ENCODE data around the gene EPB41L5. TPM values are rescaled to one million over a fixed set of nuclear protein-coding genes. Genes with fewer than 3 reads are reported as not detected.

The EPB41L5 gene
- total RNA-seq, 1 donor from 2014 or later: 29.4 TPM

DNA sequence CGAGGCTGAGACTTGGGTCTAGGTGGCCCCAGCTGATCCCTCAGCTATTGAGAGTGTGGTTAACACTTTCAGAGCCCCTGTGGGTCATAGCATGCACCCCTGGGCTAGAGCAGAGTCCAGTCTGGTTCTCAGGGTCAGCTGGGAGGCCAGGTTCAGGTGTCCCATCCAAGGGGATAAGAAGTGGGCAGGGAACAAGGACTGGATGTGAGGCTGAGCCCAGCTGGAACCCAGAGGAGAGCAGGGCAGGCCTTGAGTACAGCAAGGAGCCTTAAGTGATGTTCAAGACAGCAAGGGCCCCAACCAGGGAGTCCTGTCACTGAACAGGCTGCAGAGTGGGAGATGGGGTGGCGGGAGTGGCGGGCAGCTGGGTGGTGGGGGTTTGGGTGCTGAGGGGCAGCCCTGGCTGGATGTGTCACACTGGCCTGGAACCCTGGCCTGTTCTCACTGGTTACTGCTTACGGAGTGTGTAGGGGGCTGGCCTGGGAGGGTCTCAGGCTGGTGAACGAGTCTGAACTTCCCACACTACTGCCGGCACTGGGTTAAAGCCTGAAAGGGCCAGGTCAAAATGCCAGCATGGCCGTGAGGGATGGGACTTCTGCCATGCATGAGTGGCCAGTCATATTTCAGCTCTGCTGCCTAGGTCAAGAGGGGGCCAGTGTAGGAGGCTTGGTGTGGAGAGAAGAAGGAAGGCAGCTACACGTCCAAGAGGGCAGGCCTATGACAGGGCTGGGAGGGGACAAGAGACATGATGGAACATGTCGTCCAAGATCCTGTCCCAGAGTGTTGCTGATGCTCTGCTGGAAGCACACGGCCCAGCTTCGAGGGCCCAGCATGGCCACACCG lies 196.8 kb downstream of the EPB41L5 start:
- Mint-ChIP-seq H3K9me3 (no peaks in the 10 kb centered on the region), H3K4me1 (peaks cover 10% of the 10 kb centered on the region), H3K27me3 (no peaks in the 10 kb centered on the region), H3K27ac (no peak overlapping the region), H3K4me3 (no peak overlapping the region), H3K36me3 (ENCODE audit: low read depth) (no peaks in the 10 kb centered on the region)
- intact Hi-C loops (cut with micrococcal nuclease): no loop called here
- no peak for DNase-seq
- POLR2A ChIA-PET: interaction anchor here (0.5 kb wide), 1 partner anchor 468 kb away, joined by 4 read pairs; no protein-coding TSS in a partner anchor
- TF ChIP-seq, protein P1, sequence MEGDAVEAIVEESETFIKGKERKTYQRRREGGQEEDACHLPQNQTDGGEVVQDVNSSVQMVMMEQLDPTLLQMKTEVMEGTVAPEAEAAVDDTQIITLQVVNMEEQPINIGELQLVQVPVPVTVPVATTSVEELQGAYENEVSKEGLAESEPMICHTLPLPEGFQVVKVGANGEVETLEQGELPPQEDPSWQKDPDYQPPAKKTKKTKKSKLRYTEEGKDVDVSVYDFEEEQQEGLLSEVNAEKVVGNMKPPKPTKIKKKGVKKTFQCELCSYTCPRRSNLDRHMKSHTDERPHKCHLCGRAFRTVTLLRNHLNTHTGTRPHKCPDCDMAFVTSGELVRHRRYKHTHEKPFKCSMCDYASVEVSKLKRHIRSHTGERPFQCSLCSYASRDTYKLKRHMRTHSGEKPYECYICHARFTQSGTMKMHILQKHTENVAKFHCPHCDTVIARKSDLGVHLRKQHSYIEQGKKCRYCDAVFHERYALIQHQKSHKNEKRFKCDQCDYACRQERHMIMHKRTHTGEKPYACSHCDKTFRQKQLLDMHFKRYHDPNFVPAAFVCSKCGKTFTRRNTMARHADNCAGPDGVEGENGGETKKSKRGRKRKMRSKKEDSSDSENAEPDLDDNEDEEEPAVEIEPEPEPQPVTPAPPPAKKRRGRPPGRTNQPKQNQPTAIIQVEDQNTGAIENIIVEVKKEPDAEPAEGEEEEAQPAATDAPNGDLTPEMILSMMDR (IDR thresholded peaks at IDR 0.05): no peak
- no peak for ATAC-seq (ENCODE audit: low read depth)
- CTCF ChIA-PET: interaction anchor here (1.0 kb wide), 1 partner anchor 103 kb away, joined by 4 read pairs; no protein-coding TSS in a partner anchor

DNA sequence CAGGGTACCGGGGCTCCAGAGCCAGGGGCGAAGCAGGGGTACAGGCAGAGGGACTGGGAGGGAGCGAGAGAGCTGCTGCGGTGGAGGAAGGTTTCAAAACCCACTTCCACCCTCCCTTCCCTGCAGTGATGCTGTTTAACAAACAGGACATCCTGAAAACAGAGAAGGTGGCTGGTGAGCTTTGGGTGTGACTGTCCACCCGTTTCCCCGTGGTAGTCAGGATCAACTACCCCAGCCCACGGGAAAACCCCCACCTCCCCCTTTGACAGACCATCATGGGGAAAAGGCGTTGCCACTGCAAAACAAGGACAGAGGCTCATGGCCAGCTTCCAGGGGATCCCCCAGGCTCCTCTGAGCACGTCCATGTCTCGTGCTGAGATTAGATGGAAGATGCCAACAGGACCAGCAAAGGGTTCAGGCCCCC lies 197.4 kb downstream of the EPB41L5 start:
- Mint-ChIP-seq H3K27me3 (no peaks in the 10 kb centered on the region), H3K4me1 (peaks cover 10% of the 10 kb centered on the region), H3K36me3 (ENCODE audit: low read depth) (no peaks in the 10 kb centered on the region), H3K27ac (no peak overlapping the region), H3K9me3 (no peaks in the 10 kb centered on the region), H3K4me3 (no peak overlapping the region)
- intact Hi-C loops (cut with micrococcal nuclease): no loop called here
- ChIA-PET CTCF (interaction anchor here (1.0 kb wide), 1 partner anchor 103 kb away, joined by 4 read pairs; no protein-coding TSS in a partner anchor), POLR2A (interaction anchor here (0.5 kb wide), 1 partner anchor 468 kb away, joined by 4 read pairs; no protein-coding TSS in a partner anchor)
- no peak for ATAC-seq (ENCODE audit: low read depth)
- no peak for DNase-seq
- TF ChIP-seq, protein P1 (IDR thresholded peaks at IDR 0.05): no peak

DNA sequence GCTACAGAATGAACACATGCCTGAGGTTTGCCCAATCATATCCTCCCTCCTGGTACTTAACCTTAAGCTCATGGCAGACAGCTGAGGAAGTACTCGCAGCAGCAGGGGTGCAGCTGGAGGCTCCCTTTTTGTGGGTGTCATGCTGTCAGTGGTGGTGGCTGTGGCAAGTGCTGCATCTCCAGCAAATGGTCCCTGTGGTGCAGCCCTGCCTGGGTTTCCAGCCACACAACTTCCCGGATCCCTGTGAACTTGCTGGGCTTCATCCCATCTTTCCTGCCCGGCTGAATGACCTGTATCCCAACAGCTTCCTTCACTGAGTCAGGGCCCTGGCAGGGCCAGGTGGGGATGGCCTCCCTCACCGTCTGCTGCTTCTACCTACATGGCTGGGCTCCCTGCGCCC lies 205.3 kb downstream of the EPB41L5 start:
- no peak for DNase-seq
- TF ChIP-seq, protein P1 (IDR thresholded peaks at IDR 0.05): no peak
- intact Hi-C loops (cut with micrococcal nuclease): no loop called here

DNA sequence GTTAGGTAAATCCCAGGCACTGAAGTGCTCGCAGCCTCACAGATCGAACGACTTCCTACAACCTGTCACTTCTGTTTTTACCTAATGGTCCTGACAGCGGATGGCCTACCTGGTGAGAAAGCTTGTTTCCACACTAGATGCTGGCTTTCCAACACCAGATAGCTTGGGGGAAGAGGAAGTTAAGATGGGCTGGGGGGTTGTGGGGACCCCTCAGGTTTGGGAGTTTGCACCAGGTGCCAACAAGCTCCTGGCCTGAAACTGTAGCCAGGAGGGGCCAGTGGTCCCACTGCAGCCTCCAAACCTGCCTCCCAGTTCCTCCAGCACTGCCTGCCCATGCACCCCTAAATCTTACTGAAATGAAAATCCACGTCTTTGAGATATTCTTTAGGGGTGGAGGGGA lies 206.4 kb downstream of the EPB41L5 start:
- ChIA-PET CTCF (interaction anchor here (1.6 kb wide), 1 partner anchor 94 kb away, joined by 4 read pairs; no protein-coding TSS in a partner anchor), POLR2A (no interaction called here)
- Mint-ChIP-seq H3K4me1 (peaks cover 42% of the 10 kb centered on the region), H3K9me3 (peaks cover 2% of the 10 kb centered on the region), H3K36me3 (ENCODE audit: low read depth) (peaks cover 48% of the 10 kb centered on the region), H3K4me3 (no peak overlapping the region), H3K27me3 (no peaks in the 10 kb centered on the region), H3K27ac (no peak overlapping the region)
- ATAC-seq (ENCODE audit: low read depth) (no peak), DNase-seq (no peak)
- TF ChIP-seq, protein P1 (IDR thresholded peaks at IDR 0.05): no peak
- intact Hi-C loops (cut with micrococcal nuclease): no loop called here

More for the DNA sequence above, 205.3 kb downstream of the EPB41L5 start:
- ChIA-PET CTCF (no interaction called here), POLR2A (no interaction called here)
- no peak for ATAC-seq (ENCODE audit: low read depth)
- Mint-ChIP-seq H3K4me1 (peaks cover 33% of the 10 kb centered on the region), H3K27me3 (no peaks in the 10 kb centered on the region), H3K4me3 (no peak overlapping the region), H3K9me3 (peaks cover 2% of the 10 kb centered on the region), H3K36me3 (ENCODE audit: low read depth) (peaks cover 48% of the 10 kb centered on the region), H3K27ac (no peak overlapping the region)

DNA sequence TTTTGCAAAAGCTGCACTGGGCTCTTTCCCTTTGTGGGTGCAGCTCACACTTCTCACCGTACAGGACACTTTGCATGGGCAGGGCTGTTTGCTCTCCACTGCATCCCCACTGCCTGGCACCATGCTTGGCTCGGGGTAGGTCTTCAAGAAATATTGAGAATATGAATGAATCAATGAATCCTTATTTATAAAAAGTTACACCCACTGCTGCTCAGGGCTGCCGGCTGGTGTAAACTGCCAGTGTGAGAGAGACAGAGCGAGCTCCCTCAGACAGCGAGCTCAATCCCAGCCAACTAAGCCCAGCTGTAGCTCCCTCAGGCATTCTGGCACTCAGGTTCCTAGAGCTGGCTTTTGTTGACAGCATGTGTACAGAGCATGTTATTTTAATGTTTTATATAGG lies 206.9 kb downstream of the EPB41L5 start:
- Mint-ChIP-seq H3K9me3 (peaks cover 2% of the 10 kb centered on the region), H3K4me1 (peaks cover 46% of the 10 kb centered on the region), H3K36me3 (ENCODE audit: low read depth) (peaks cover 48% of the 10 kb centered on the region), H3K4me3 (no peak overlapping the region), H3K27ac (no peak overlapping the region), H3K27me3 (no peaks in the 10 kb centered on the region)
- CTCF ChIA-PET: interaction anchor here (1.6 kb wide), 1 partner anchor 93 kb away, joined by 4 read pairs; no protein-coding TSS in a partner anchor
- ATAC-seq (ENCODE audit: low read depth) (no peak), DNase-seq (no peak)
- TF ChIP-seq, protein P1 (IDR thresholded peaks at IDR 0.05): no peak
- POLR2A ChIA-PET: no interaction called here
- intact Hi-C loops (cut with micrococcal nuclease): loop anchor here (5.0 to 10.0 kb wide), 2 partner anchors 48 to 855 kb away; partner anchors contain the start of genes C2orf76 and DBI

All from activated B cell treated with CpG ODN at 0.5 μM for 24 hours (primary cell).